Panc1 (cell line): ENCODE measurements around the gene TAMM41.

Experiments used
- POLR2AphosphoS5 ChIP-seq: IDR thresholded peaks from 2 replicates; pipeline ENCODE4 v1.6.1; 2012; ENCODE audit warnings: mild to moderate bottlenecking, low read depth, low read length, moderate library complexity
- TCF7L2 ChIP-seq: IDR thresholded peaks from 2 replicates; pipeline ENCODE4 v1.6.1; 2011; ENCODE audit warnings: mild to moderate bottlenecking, low read depth, low read length, inconsistent platforms
- TF ChIP-seq, protein P1 (sequence below): fragments of 450-650 bp; IDR thresholded peaks from 2 replicates; pipeline ENCODE4 v1.5.1; 2017; ENCODE audit warnings: mild to moderate bottlenecking

DNA sequence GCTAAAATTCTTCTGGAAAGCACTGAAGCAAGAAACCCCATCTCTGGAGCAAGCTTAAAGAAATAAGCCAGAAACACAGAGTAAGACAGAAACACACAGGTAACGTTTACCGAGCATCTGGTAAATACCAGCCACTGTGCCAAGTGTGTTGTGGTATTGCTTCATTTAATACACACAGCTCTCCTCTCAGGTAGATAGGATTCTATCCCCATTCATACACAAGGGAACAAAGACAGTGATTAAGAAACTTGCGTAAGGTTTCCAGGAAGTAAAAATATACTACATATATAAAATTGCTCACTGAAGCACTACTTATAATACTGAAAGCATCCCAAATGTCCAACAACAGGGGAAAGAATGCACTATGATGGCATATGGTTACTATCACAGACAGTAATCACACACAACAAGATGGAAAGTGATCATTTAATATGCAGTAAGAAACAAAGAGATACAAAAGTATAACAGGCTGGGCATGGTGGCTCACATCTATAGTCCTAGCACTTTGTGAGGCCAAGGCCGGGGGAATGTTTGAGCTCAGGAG is 27.5 kb downstream of the TAMM41 start:
- TF ChIP-seq POLR2AphosphoS5: no peak
- TF ChIP-seq, protein P1, sequence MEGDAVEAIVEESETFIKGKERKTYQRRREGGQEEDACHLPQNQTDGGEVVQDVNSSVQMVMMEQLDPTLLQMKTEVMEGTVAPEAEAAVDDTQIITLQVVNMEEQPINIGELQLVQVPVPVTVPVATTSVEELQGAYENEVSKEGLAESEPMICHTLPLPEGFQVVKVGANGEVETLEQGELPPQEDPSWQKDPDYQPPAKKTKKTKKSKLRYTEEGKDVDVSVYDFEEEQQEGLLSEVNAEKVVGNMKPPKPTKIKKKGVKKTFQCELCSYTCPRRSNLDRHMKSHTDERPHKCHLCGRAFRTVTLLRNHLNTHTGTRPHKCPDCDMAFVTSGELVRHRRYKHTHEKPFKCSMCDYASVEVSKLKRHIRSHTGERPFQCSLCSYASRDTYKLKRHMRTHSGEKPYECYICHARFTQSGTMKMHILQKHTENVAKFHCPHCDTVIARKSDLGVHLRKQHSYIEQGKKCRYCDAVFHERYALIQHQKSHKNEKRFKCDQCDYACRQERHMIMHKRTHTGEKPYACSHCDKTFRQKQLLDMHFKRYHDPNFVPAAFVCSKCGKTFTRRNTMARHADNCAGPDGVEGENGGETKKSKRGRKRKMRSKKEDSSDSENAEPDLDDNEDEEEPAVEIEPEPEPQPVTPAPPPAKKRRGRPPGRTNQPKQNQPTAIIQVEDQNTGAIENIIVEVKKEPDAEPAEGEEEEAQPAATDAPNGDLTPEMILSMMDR: no peak
- TF ChIP-seq TCF7L2: no peak
